K562 (cell line): ENCODE results near the gene SMC1A. TPM values are rescaled to one million over a fixed set of nuclear protein-coding genes. Genes with fewer than 3 reads are reported as not detected.
A peak's percentile ranks its signal among the peaks of the same experiment; 100 is the strongest.
"Not testable (repeated sequence)": the region's sequence is repeated elsewhere in the genome, so short reads cannot be mapped to it uniquely, and the experiment has no call there.

Experiments
- ATAC-seq: fragments of 200-7000 bp; cut with Tn5 transposase; 3 replicates; pipeline ENCODE4 v1.9.1; 2020; ENCODE audit warnings: moderate library complexity
- BruUV-seq: library from RNA; stranded (reverse); fragments of 400-500 nt; replicated peaks from 2 replicates; lab custom pipeline; 2021; lab: Mats Ljungman, UMichigan
- CTCF ChIA-PET: fragments of 300-600 bp; formaldehyde crosslinking; extraction: SDS; loops from one replicate; lab custom pipeline; 2021; ENCODE audit warnings: low intra/inter-chr PET ratio; lab: Yijun Ruan, JAX
- POLR2A ChIA-PET: fragments of 300-600, 350-650 bp; sonication (Branson Sonifier 250); formaldehyde crosslinking; extraction: SDS; loops from one replicate; lab custom pipeline; 2021; ENCODE audit warnings: antibody characterized with exemption, inconsistent platforms; lab: Yijun Ruan, JAX
- DNase-seq, 4 experiments: peaks; one replicate each; pipeline versions ENCODE4 v3.0.0 to v3.0.0-alpha.2; 2011 to 2018; ENCODE audit warnings: low spot score in 3 of 4, mixed read lengths in 3 of 4; ENCODE audit errors: extremely low read depth in 1 of 4
- FAIRE-seq: peaks from 2 replicates; lab custom pipeline; 2011; peaks lifted over from hg19 to GRCh38; lab: Jason Lieb, UNC
- H2AFZ ChIP-seq: 2 replicates; pipeline ENCODE4 v1.6.0; 2011; ENCODE audit warnings: low read depth, low read length, control low read depth, inconsistent platforms
- H3K27ac ChIP-seq: fragments of 200-600 bp; 3 replicates; pipeline ENCODE4 v1.8.0; 2011; ENCODE audit warnings: low read depth, mild to moderate bottlenecking, control low read depth, inconsistent platforms, low read length, moderate library complexity, mixed read lengths; ENCODE audit errors: extremely low read depth
- H3K27me3 ChIP-seq, 2 experiments: fragments of 300-600 bp in 1 of 2; 2 replicates in 1 of 2; 3 replicates in 1 of 2; pipeline versions ENCODE4 v1.6.0 to v1.8.0; 2011; ENCODE audit warnings: inconsistent platforms in 2 of 2, low read length in 2 of 2, mild to moderate bottlenecking in 1 of 2, mixed read lengths in 1 of 2, moderate library complexity in 1 of 2; ENCODE audit not compliant: control insufficient read depth in 2 of 2, insufficient read depth in 2 of 2
- H3K36me3 ChIP-seq: fragments of 300-600 bp; 3 replicates; pipeline ENCODE4 v1.8.0; 2011; ENCODE audit warnings: mild to moderate bottlenecking, low read length, inconsistent platforms; ENCODE audit not compliant: control insufficient read depth, insufficient read depth
- H3K4me1 ChIP-seq, 2 experiments: fragments of 200-600 bp in 1 of 2; replicated peaks in 1 of 2; 2 replicates in 1 of 2; 3 replicates in 1 of 2; pipeline versions ENCODE4 v1.5.1 to v1.8.0; 2011; ENCODE audit warnings: inconsistent platforms in 2 of 2, low read length in 2 of 2, mild to moderate bottlenecking in 1 of 2, mixed read lengths in 1 of 2, moderate library complexity in 1 of 2; ENCODE audit not compliant: control insufficient read depth in 2 of 2, insufficient read depth in 2 of 2
- H3K4me2 ChIP-seq: 2 replicates; pipeline ENCODE4 v1.6.1; 2011; ENCODE audit warnings: low read length, control low read depth, inconsistent platforms, mixed read lengths; ENCODE audit not compliant: insufficient read depth
- H3K4me3 ChIP-seq: fragments of 200-600 bp; sonication (generic), shearing (Covaris generic); 2 replicates; pipeline ENCODE4 v1.5.1; 2016; ENCODE audit warnings: control low read depth, inconsistent platforms
- H3K79me2 ChIP-seq: fragments of 200-600 bp; 3 replicates; pipeline ENCODE4 v1.8.0; 2011; ENCODE audit warnings: low read length, inconsistent platforms; ENCODE audit not compliant: control insufficient read depth, insufficient read depth
- H3K9ac ChIP-seq, 2 experiments: 2 replicates each; pipeline versions ENCODE4 v1.6.0 to v1.6.1; 2011; ENCODE audit warnings: low read depth in 2 of 2, low read length in 2 of 2, control low read depth in 1 of 2, inconsistent platforms in 1 of 2, mild to moderate bottlenecking in 1 of 2, mixed read lengths in 1 of 2; ENCODE audit not compliant: insufficient read depth in 1 of 2
- H3K9me1 ChIP-seq: one replicate; pipeline ENCODE4 v1.6.0; 2011; ENCODE audit warnings: inconsistent platforms, mild to moderate bottlenecking, low read length, moderate library complexity; ENCODE audit not compliant: control insufficient read depth, insufficient read depth
- H3K9me3 ChIP-seq: replicated peaks from 2 replicates; pipeline ENCODE4 v1.5.1; 2011; ENCODE audit warnings: low read depth, low read length, inconsistent platforms; ENCODE audit not compliant: control insufficient read depth, insufficient read depth
- H4K20me1 ChIP-seq: replicated peaks from 2 replicates; pipeline ENCODE4 v1.6.1; 2011; ENCODE audit warnings: low read length, inconsistent platforms, mixed read lengths; ENCODE audit not compliant: control insufficient read depth, insufficient read depth
- PHB2 ChIP-seq: fragments of 450-650 bp; IDR thresholded peaks from 2 replicates; pipeline ENCODE4 v1.6.1; 2017; ENCODE audit warnings: low read depth
- PRDM10 ChIP-seq: fragments of 450-650 bp; IDR thresholded peaks from 2 replicates; pipeline ENCODE4 v1.6.1; 2018; ENCODE audit not compliant: partially characterized antibody
- WGBS: fragments of 100-300 bp; shearing (Covaris generic); methylation state at CpG from one replicate; pipeline ENCODE4 v1.1.6; 2016; ENCODE audit warnings: low coverage, mixed read lengths; ENCODE audit not compliant: insufficient coverage; ENCODE audit errors: missing lambda C conversion rate; 5-methylcytosine and 5-hydroxymethylcytosine counted together
- in situ Hi-C: fragments of 300-500 bp; cut with MboI; formaldehyde crosslinking; loops from 4 replicates; pipeline ENCODE4 v1.15.0; 2018; ENCODE audit warnings: inconsistent platforms, mixed read lengths
- intact Hi-C: fragments of 100-400 bp; cut with micrococcal nuclease; formaldehyde crosslinking; loops from 2 replicates; pipeline ENCODE4 v1.14.2; 2022
- polyA plus RNA-seq, 8 experiments: library from polyadenylated mRNA; depleted of rRNA in 4 of 8; stranded (reverse) in 5 of 8; unstranded in 3 of 8; fragments of >200 nt; fragmentation: Nextera tagmentation in 2 of 8; fragmentation: Illumina TruSeq in 1 of 8; extraction: Ambion mirVana in 2 of 8; extraction: Trizol in 1 of 8; gene quantifications; 2 replicates each; pipeline versions ENCODE4 v1.2.1 to v1.2.3, GENCODE V29; 2011 to 2014; ENCODE audit warnings: inconsistent platforms in 1 of 8, missing spikeins in 1 of 8
- total RNA-seq, 7 experiments: library from RNA; depleted of rRNA in 6 of 7; stranded (reverse); fragments of >200 nt in 6 of 7; fragmentation: Illumina TruSeq in 2 of 7; extraction: Trizol in 2 of 7; gene quantifications; 2 replicates each; pipeline versions ENCODE4 v1.2.1 to v1.2.3, GENCODE V29; 2011 to 2021; ENCODE audit warnings: low replicate concordance in 1 of 7

Gene SMC1A
- total and polyA plus RNA-seq, 9 of the 15 experiments (the other 6 are each of a cell fraction or from before 2014, with no cell fraction given): 28.5 to 126 (median 71.2) TPM

DNA sequence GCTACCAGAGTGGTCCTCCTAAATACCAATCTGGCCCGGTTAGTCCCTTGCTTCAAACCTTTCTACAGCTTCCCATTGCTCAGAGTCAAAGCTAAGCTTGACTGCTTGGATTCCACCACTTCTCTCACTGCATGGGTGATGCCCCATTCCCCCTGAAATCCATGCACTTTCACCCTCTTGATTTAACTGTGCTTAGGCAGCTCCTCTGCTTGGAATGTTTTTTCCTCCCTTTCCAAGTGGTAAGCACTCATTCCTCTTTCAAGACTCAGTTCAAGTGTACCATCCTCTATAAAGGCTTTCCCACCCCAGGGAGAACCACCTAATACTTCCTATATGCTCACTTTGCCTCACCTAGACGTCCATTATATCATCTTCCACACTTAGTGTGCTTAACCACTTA lies 49.1 kb downstream of the SMC1A start:
- peak; percentile 11 for FAIRE-seq
- TF ChIP-seq PHB2: no peak
- peak; percentile 50 for TF ChIP-seq PRDM10
- TF ChIP-seq, all 486 proteins: peak for 1
- peak overlapping the region; percentile 4; the same call in 1 of the 2 replicates for H2AFZ ChIP-seq
- H3K4me2 ChIP-seq: peak overlapping the region; percentile 27; the same call in 1 of the 2 replicates
- no peaks in the 10 kb centered on the region for H3K79me2 ChIP-seq
- DNase-seq (no peak), ATAC-seq (no peak)
- H3K4me3 ChIP-seq: no peak overlapping the region
- in situ Hi-C loops (no loop called here), intact Hi-C loops (loop anchor here (5.0 kb wide), 2 partner anchors 41 to 56 kb away; no protein-coding TSS in a partner anchor)
- H3K36me3 ChIP-seq: peaks cover 20% of the 10 kb centered on the region; the same call in 2 of the 3 replicates
- H3K4me1 ChIP-seq: peaks cover 10 to 30% of the 10 kb centered on the region in 2 experiments
- H3K27me3 ChIP-seq: no peaks in the 10 kb centered on the region
- CTCF ChIA-PET: no interaction called here
- H3K9me3 ChIP-seq: no peaks in the 10 kb centered on the region
- POLR2A ChIA-PET: no interaction called here
- 51% methylated on average over 2 of the region's 2 CpGs for WGBS
- peak overlapping the region; percentile 99; the same call in 2 of the 3 replicates for H3K27ac ChIP-seq
- no TSS peak for BruUV-seq
- H3K9ac ChIP-seq: peak overlapping the region in 1 of 2 experiments; percentile 73; a peak in 1 of 4 replicates
- no peaks in the 10 kb centered on the region for H3K9me1 ChIP-seq
- no peaks in the 10 kb centered on the region for H4K20me1 ChIP-seq

DNA sequence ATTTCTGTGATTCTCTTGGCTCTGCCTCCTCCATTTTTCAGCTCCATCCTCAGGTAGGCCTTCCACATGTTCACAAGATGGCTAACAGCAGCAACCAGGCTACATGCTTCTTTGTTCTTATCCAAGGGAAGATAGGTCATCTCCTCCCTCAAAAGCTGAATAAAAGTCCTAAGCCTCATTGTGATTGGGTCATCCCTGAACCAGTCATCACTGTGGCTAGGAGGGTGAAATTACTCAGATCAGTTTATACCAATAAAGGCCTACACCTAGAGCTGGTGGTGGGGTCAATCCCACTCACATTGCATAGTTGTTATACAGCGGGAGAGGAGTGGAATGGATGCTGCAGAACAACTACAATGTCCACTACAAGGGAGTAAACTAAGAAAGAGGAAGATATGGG lies 56.0 kb downstream of the SMC1A start:
- H3K36me3 ChIP-seq, in situ Hi-C loops, H3K27ac ChIP-seq, intact Hi-C loops, ATAC-seq, H3K4me2 ChIP-seq, BruUV-seq, H3K4me3 ChIP-seq, H3K27me3 ChIP-seq, H3K4me1 ChIP-seq, H3K9me3 ChIP-seq, POLR2A ChIA-PET, H3K9ac ChIP-seq, H2AFZ ChIP-seq, H3K79me2 ChIP-seq, H4K20me1 ChIP-seq, DNase-seq, H3K9me1 ChIP-seq, FAIRE-seq, CTCF ChIA-PET: not testable (repeated sequence)
- WGBS: 25% methylated on average over 1 of the region's 1 CpG
